ENCODE data around the gene CAPN2.

The CAPN2 gene

DNA sequence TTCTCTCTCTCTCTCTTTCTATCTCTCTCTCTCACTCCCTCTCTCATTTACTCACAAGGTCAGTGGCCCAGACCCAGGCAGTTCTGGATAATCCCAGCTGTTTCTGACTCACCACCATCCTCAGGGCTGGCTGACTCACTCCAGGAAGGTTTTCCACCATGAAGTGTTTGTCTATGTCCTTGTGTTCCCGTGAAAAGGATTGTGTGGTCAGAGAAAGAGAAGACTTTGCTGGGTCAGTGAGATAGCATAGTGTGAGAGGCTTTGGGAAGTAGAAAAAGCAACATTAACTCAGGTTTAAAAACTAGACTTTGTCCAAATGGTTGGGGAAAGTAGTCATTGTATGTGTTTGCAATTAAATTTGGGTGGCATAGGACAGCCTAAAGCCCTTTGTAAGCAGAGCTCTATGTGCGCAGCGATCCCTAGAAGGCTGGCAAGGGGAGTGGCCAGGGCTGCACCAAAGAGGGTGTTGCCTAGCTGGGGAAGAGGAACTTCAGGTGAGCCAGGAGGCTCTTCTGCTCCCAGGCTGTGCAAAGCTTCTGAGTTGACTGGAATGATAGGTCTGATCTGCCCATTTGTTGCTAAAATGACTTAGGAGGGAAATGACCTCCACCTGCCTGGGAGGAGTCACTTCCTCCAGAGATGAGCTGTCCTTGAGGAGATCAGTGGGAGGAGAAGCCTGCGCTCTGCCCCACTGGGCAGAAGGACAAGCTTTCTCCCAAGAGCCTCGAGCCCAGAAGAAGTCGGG is 4.9 kb upstream of the CAPN2 start:
- Histone ChIP-seq H3K36me3 (ENCODE audit: insufficient read depth, low read length) (no peaks in the 10 kb centered on the region), H3K4me1 (ENCODE audit: insufficient read depth, low read length) (peaks cover 8% of the 10 kb centered on the region), H2AFZ (ENCODE audit: low read depth, low read length) (no peak overlapping the region), H3K4me3 (ENCODE audit: low read length) (no peak overlapping the region), H3K27me3 (ENCODE audit: insufficient read depth, low read length) (no peaks in the 10 kb centered on the region), H3K9me3 (ENCODE audit: low read length) (no peaks in the 10 kb centered on the region)

DNA sequence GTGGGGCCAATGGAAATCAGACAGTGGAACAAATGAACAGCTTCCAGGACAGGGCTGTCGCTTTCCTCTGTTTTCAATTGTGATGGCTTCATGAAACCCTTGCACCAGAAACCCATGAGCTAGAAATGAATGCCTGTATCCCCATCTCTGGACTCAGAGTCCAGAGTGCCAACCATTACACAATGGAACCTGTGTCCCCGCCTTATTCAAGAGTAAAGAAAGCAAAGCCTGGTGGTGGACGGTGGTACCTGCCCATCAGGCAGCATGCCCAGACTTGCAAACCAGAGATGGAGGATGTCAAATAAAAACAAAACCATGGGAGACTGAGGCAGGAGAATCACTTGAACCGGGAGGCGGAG is 4.4 kb upstream of the CAPN2 start:
- Histone ChIP-seq H3K9me3 (ENCODE audit: low read length) (no peaks in the 10 kb centered on the region), H3K4me1 (ENCODE audit: insufficient read depth, low read length) (peaks cover 8% of the 10 kb centered on the region), H3K27me3 (ENCODE audit: insufficient read depth, low read length) (no peaks in the 10 kb centered on the region), H2AFZ (ENCODE audit: low read depth, low read length) (no peak overlapping the region), H3K36me3 (ENCODE audit: insufficient read depth, low read length) (no peaks in the 10 kb centered on the region), H3K4me3 (ENCODE audit: low read length) (no peak overlapping the region)

- Histone ChIP-seq H3K4me3 (ENCODE audit: low read length) (no peak overlapping the region), H3K4me1 (ENCODE audit: insufficient read depth, low read length) (peaks cover 11% of the 10 kb centered on the region)
Observed at GRCh38 chr1:223708651-223709268, 3.6 kb upstream of the CAPN2 start.

DNA sequence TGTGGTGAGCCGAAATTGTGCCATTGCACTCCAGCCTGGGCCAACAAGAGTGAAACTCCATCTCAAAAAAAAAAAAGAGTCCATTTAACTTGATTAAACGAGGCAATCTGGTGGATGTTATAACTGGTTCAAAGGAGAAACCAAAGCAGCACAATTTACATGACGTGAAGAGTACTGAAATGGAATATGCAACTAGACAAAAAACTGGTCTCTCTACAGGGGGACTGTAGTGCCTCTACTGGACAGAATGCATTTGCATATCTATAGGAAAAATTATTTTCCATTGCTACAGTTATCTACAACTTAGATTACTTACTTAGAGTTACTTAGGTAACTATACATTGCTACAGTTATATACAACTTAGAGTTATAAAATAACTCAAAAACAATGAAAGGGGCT is 2.7 kb upstream of the CAPN2 start:
- no peak overlapping the region for H2AFZ ChIP-seq (ENCODE audit: low read depth, low read length)
- H3K27me3 ChIP-seq (ENCODE audit: insufficient read depth, low read length): no peaks in the 10 kb centered on the region
- no peak overlapping the region for H3K4me3 ChIP-seq (ENCODE audit: low read length)
- H3K36me3 ChIP-seq (ENCODE audit: insufficient read depth, low read length): no peaks in the 10 kb centered on the region
- peaks cover 15% of the 10 kb centered on the region for H3K4me1 ChIP-seq (ENCODE audit: insufficient read depth, low read length)
- no peaks in the 10 kb centered on the region for H3K9me3 ChIP-seq (ENCODE audit: low read length)

More at GRCh38 chr1:223708651-223709268, 3.6 kb upstream of the CAPN2 start:
- H3K9me3 ChIP-seq (ENCODE audit: low read length): no peaks in the 10 kb centered on the region
- no peaks in the 10 kb centered on the region for H3K36me3 ChIP-seq (ENCODE audit: insufficient read depth, low read length)
- no peaks in the 10 kb centered on the region for H3K27me3 ChIP-seq (ENCODE audit: insufficient read depth, low read length)
- no peak overlapping the region for H2AFZ ChIP-seq (ENCODE audit: low read depth, low read length)

DNA sequence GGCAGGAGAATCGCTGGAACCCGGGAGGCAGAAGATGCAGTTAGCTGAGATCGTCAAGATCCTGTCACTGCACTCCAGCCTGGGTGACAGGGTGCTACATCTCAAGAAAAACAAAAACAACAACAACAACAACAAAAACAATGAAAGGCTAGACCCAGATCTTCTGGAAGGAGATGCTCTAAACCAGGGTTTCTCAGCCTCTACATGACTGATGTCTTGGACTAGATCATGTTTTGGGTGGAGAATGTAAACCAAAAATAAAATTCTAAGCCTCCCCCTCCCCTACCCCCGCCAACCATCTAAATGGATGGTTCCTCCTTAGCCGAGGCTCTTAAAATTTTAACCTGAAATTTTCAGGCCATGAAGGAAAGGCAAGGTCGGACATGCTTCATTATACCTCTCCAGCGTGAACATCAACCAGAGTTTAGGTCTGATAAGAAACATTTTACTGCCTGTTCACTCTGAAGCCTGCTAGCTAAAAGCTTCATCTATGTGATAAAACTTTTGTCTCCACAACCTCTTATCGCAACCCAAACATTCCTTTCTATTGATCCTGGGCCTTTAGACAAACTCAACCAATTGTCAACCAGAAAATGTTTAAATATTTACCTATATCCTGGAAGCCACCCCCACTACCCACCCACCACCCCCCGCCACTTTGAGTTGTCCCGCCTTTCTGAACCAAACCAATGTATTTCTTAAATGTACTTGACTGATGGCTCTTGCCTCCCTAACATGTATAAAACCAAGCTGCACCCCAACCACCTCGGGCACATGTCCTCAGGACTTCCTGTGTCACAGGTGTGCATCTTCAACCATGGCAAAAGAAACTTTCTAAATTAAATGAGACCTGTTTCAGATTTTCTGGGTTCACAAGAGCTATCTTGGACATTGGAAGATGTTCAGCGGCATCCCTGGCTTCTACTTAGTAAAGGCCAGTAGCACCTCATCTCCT is 1.9 kb upstream of the CAPN2 start:
- Histone ChIP-seq H3K4me1 (ENCODE audit: insufficient read depth, low read length) (peaks cover 15% of the 10 kb centered on the region), H2AFZ (ENCODE audit: low read depth, low read length) (no peak overlapping the region), H3K36me3 (ENCODE audit: insufficient read depth, low read length) (peaks cover 2% of the 10 kb centered on the region), H3K4me3 (ENCODE audit: low read length) (no peak overlapping the region), H3K9me3 (ENCODE audit: low read length) (no peaks in the 10 kb centered on the region), H3K27me3 (ENCODE audit: insufficient read depth, low read length) (no peaks in the 10 kb centered on the region)

GRCh38 chr1:223711173-223711572 is 1.2 kb upstream of the CAPN2 start:
- Histone ChIP-seq H3K4me1 (ENCODE audit: insufficient read depth, low read length) (peaks cover 15% of the 10 kb centered on the region), H3K36me3 (ENCODE audit: insufficient read depth, low read length) (peaks cover 5% of the 10 kb centered on the region), H3K27me3 (ENCODE audit: insufficient read depth, low read length) (no peaks in the 10 kb centered on the region), H3K4me3 (ENCODE audit: low read length) (no peak overlapping the region), H3K9me3 (ENCODE audit: low read length) (no peaks in the 10 kb centered on the region), H2AFZ (ENCODE audit: low read depth, low read length) (no peak overlapping the region)

GRCh38 chr1:223711747-223712193 is 569 bp upstream of the CAPN2 start:
- peaks cover 5% of the 10 kb centered on the region for H3K36me3 ChIP-seq (ENCODE audit: insufficient read depth, low read length)
- H3K9me3 ChIP-seq (ENCODE audit: low read length): no peaks in the 10 kb centered on the region
- peak overlapping the region; percentile 92 for H2AFZ ChIP-seq (ENCODE audit: low read depth, low read length)
- no peaks in the 10 kb centered on the region for H3K27me3 ChIP-seq (ENCODE audit: insufficient read depth, low read length)
- peak overlapping the region; percentile 90 for H3K4me3 ChIP-seq (ENCODE audit: low read length)
- peaks cover 15% of the 10 kb centered on the region for H3K4me1 ChIP-seq (ENCODE audit: insufficient read depth, low read length)

DNA sequence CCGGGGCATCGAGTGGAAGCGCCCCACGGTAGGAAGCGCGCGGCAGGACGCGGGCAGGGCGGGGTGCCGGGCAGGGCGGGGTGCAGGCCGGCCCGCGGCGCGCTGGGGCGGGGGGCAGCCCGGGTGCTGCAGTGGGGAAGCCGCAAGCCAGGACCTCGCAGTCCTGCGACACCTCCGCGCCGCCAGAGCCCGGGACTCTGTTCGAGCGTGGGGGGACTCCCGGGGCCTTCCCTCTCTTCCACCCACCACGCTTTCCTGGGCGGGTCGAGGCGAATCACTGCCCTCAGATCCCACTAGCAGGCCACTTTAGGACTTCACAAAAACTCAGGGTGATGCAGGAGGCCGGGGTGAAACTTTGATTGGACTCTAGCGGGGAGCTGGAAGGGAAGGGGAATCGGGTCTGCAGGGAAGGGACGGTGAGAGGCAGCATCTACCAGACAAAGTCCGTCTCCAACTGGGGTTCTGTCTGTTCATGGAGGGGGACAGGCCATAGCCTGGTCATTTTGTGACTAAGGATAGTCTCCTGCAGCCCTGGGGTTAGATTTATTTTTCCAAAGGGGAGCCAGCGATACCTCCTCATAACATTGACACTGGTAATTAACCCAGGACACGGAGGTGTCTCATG is 623 bp downstream of the CAPN2 start:
- H3K9me3 ChIP-seq (ENCODE audit: low read length): no peaks in the 10 kb centered on the region
- peaks cover 8% of the 10 kb centered on the region for H3K4me1 ChIP-seq (ENCODE audit: insufficient read depth, low read length)
- H3K36me3 ChIP-seq (ENCODE audit: insufficient read depth, low read length): peaks cover 14% of the 10 kb centered on the region
- H3K27me3 ChIP-seq (ENCODE audit: insufficient read depth, low read length): no peaks in the 10 kb centered on the region
- H2AFZ ChIP-seq (ENCODE audit: low read depth, low read length): peak overlapping the region; percentile 92
- peak overlapping the region; percentile 90 for H3K4me3 ChIP-seq (ENCODE audit: low read length)

- peaks cover 8% of the 10 kb centered on the region for H3K4me1 ChIP-seq (ENCODE audit: insufficient read depth, low read length)
- peak overlapping the region; percentile 90 for H3K4me3 ChIP-seq (ENCODE audit: low read length)
- no peaks in the 10 kb centered on the region for H3K9me3 ChIP-seq (ENCODE audit: low read length)
- H2AFZ ChIP-seq (ENCODE audit: low read depth, low read length): peak overlapping the region; percentile 92
- peaks cover 21% of the 10 kb centered on the region for H3K36me3 ChIP-seq (ENCODE audit: insufficient read depth, low read length)
- no peaks in the 10 kb centered on the region for H3K27me3 ChIP-seq (ENCODE audit: insufficient read depth, low read length)
Observed at GRCh38 chr1:223713546-223714420, 1.4 kb downstream of the CAPN2 start.

GRCh38 chr1:223714421-223714724 is 2.0 kb downstream of the CAPN2 start:
- peaks cover 24% of the 10 kb centered on the region for H3K36me3 ChIP-seq (ENCODE audit: insufficient read depth, low read length)
- H3K4me3 ChIP-seq (ENCODE audit: low read length): peak overlapping the region; percentile 90
- peaks cover 8% of the 10 kb centered on the region for H3K4me1 ChIP-seq (ENCODE audit: insufficient read depth, low read length)

GRCh38 chr1:223714849-223715603 is 2.7 kb downstream of the CAPN2 start:
- Histone ChIP-seq H3K4me1 (ENCODE audit: insufficient read depth, low read length) (peaks cover 8% of the 10 kb centered on the region), H3K4me3 (ENCODE audit: low read length) (no peak overlapping the region), H3K9me3 (ENCODE audit: low read length) (no peaks in the 10 kb centered on the region), H3K36me3 (ENCODE audit: insufficient read depth, low read length) (peaks cover 26% of the 10 kb centered on the region), H2AFZ (ENCODE audit: low read depth, low read length) (no peak overlapping the region), H3K27me3 (ENCODE audit: insufficient read depth, low read length) (no peaks in the 10 kb centered on the region)

More at GRCh38 chr1:223714421-223714724, 2.0 kb downstream of the CAPN2 start:
- Histone ChIP-seq H3K27me3 (ENCODE audit: insufficient read depth, low read length) (no peaks in the 10 kb centered on the region), H2AFZ (ENCODE audit: low read depth, low read length) (no peak overlapping the region), H3K9me3 (ENCODE audit: low read length) (no peaks in the 10 kb centered on the region)

Measured in neuron (in vitro differentiated cells).